HEK293 (cell line): ENCODE measurements around the gene PGGT1B.

ENCODE experiments used
- CTCF ChIA-PET: fragments of 350-600 bp; formaldehyde crosslinking; extraction: SDS; loops from one replicate; lab custom pipeline; 2021; ENCODE audit warnings: antibody characterized with exemption; lab: Yijun Ruan, JAX
- POLR2A ChIA-PET: fragments of 300-600 bp; formaldehyde crosslinking; extraction: SDS; loops from one replicate; lab custom pipeline; 2020; ENCODE audit warnings: antibody characterized with exemption, inconsistent platforms; lab: Yijun Ruan, JAX
- H3K27ac ChIP-seq: fragments of 200-500 bp; sonication (Bioruptor generic); 2 replicates; pipeline ENCODE4 v1.5.1; 2014; ENCODE audit warnings: low read depth, low read length, control low read depth, inconsistent platforms; ENCODE audit errors: extremely low read depth
- H3K36me3 ChIP-seq, 2 experiments: fragments of 200-500 bp in 1 of 2; sonication (Bioruptor generic) in 1 of 2; 1 replicate in 1 of 2; 2 replicates in 1 of 2; pipeline ENCODE4 v1.5.1; 2014 to 2017; ENCODE audit warnings: inconsistent platforms in 2 of 2, low read length in 2 of 2; ENCODE audit not compliant: control insufficient read depth in 2 of 2, insufficient read depth in 1 of 2
- H3K4me1 ChIP-seq: fragments of 200-500 bp; sonication (Bioruptor generic); 2 replicates; pipeline ENCODE4 v1.5.1; 2014; ENCODE audit warnings: mild to moderate bottlenecking, low read length, inconsistent platforms; ENCODE audit not compliant: control insufficient read depth, insufficient read depth
- H3K4me3 ChIP-seq: 2 replicates; pipeline ENCODE4 v1.5.1; 2011; ENCODE audit warnings: low read depth, mild to moderate bottlenecking, control low read depth, low read length, moderate library complexity
- H3K9me3 ChIP-seq: fragments of 200-500 bp; sonication (Bioruptor generic); 2 replicates; pipeline ENCODE4 v1.5.1; 2014; ENCODE audit warnings: low read depth, low read length, inconsistent platforms; ENCODE audit not compliant: control insufficient read depth, insufficient read depth
- ELK4 ChIP-seq: IDR thresholded peaks from 2 replicates; pipeline ENCODE4 v1.6.1; 2011; ENCODE audit warnings: mild to moderate bottlenecking, low read depth, low read length, borderline replicate concordance
- KLF1 ChIP-seq: fragments of 450-650 bp; formaldehyde crosslinking; IDR thresholded peaks from 2 replicates; pipeline ENCODE4 v1.5.1; 2016; ENCODE audit warnings: missing biosample characterization, missing genetic modification characterization
- SCRT2 ChIP-seq: fragments of 450-650 bp; formaldehyde crosslinking; IDR thresholded peaks from 2 replicates; pipeline ENCODE4 v1.5.1; 2016; ENCODE audit warnings: missing biosample characterization, missing genetic modification characterization
- SP2 ChIP-seq: fragments of 450-650 bp; formaldehyde crosslinking; IDR thresholded peaks from 2 replicates; pipeline ENCODE4 v1.5.1; 2016; ENCODE audit warnings: missing biosample characterization, missing genetic modification characterization
- ZBTB17 ChIP-seq: fragments of 450-650 bp; formaldehyde crosslinking; IDR thresholded peaks from 2 replicates; pipeline ENCODE4 v1.5.1; 2016; ENCODE audit warnings: missing biosample characterization, missing genetic modification characterization
- ZBTB49 ChIP-seq: fragments of 450-650 bp; formaldehyde crosslinking; IDR thresholded peaks from 2 replicates; pipeline ENCODE4 v1.5.1; 2016; ENCODE audit warnings: missing biosample characterization, missing genetic modification characterization, low read depth
- ZNF133 ChIP-seq: fragments of 450-650 bp; formaldehyde crosslinking; IDR thresholded peaks from 2 replicates; pipeline ENCODE4 v1.5.1; 2016; ENCODE audit warnings: missing biosample characterization, missing genetic modification characterization
- ZNF175 ChIP-seq: fragments of 450-650 bp; formaldehyde crosslinking; IDR thresholded peaks from 2 replicates; pipeline ENCODE4 v1.5.1; 2016; ENCODE audit warnings: missing biosample characterization, missing genetic modification characterization
- ZNF184 ChIP-seq: fragments of 450-650 bp; IDR thresholded peaks from 2 replicates; pipeline ENCODE4 v1.5.1; 2018; ENCODE audit warnings: missing biosample characterization, mild to moderate bottlenecking, missing genetic modification characterization
- ZNF211 ChIP-seq: fragments of 450-650 bp; formaldehyde crosslinking; IDR thresholded peaks from 2 replicates; pipeline ENCODE4 v1.5.1; 2016; ENCODE audit warnings: low read depth, missing biosample characterization, missing genetic modification characterization
- ZNF223 ChIP-seq: fragments of 450-650 bp; formaldehyde crosslinking; IDR thresholded peaks from 2 replicates; pipeline ENCODE4 v1.5.1; 2016; ENCODE audit warnings: missing biosample characterization, missing genetic modification characterization
- ZNF274 ChIP-seq, 2 experiments: fragments of 200-500 bp in 1 of 2; fragments of 450-650 bp in 1 of 2; sonication (Bioruptor generic) in 1 of 2; formaldehyde crosslinking in 1 of 2; IDR thresholded peaks; 2 replicates each; pipeline versions ENCODE4 v1.5.1 to v1.6.1; 2014 to 2016; ENCODE audit warnings: borderline replicate concordance in 1 of 2, inconsistent platforms in 1 of 2, low read length in 1 of 2, missing biosample characterization in 1 of 2, missing genetic modification characterization in 1 of 2
- ZNF350 ChIP-seq: fragments of 450-650 bp; formaldehyde crosslinking; IDR thresholded peaks from 2 replicates; pipeline ENCODE4 v1.5.0; 2017; ENCODE audit warnings: missing biosample characterization, mild to moderate bottlenecking, missing genetic modification characterization
- ZNF426 ChIP-seq: fragments of 450-650 bp; formaldehyde crosslinking; IDR thresholded peaks from 2 replicates; pipeline ENCODE4 v1.5.1; 2017; ENCODE audit warnings: missing biosample characterization, missing genetic modification characterization, mild to moderate bottlenecking, inconsistent platforms, moderate library complexity
- ZNF521 ChIP-seq: fragments of 450-650 bp; formaldehyde crosslinking; IDR thresholded peaks from 2 replicates; pipeline ENCODE4 v1.5.1; 2017; ENCODE audit warnings: missing biosample characterization, mild to moderate bottlenecking, missing genetic modification characterization
- ZNF610 ChIP-seq: fragments of 450-650 bp; formaldehyde crosslinking; IDR thresholded peaks from 2 replicates; pipeline ENCODE4 v1.5.1; 2016; ENCODE audit warnings: missing biosample characterization, missing genetic modification characterization, borderline replicate concordance
- ZNF626 ChIP-seq: fragments of 450-650 bp; sonication (Bioruptor Pico); formaldehyde crosslinking; IDR thresholded peaks from 2 replicates; pipeline ENCODE4 v1.5.1; 2018; ENCODE audit warnings: missing biosample characterization, missing genetic modification characterization, inconsistent platforms

Gene PGGT1B

GRCh38 chr5:115304496-115304895 is 41.8 kb upstream of the PGGT1B start (continued):
- no peak for TF ChIP-seq ZNF350
- TF ChIP-seq ZNF426: no peak
- no peak for TF ChIP-seq ELK4
- TF ChIP-seq ZBTB49: no peak
- no peak for TF ChIP-seq ZNF626 (tag by site-specific recombination)

- POLR2A ChIA-PET: no interaction called here
- Histone ChIP-seq H3K4me3 (no peak overlapping the region), H3K36me3 (no peaks in the 10 kb centered on the region), H3K9me3 (no peaks in the 10 kb centered on the region), H3K27ac (no peak overlapping the region), H3K4me1 (no peaks in the 10 kb centered on the region)
- CTCF ChIA-PET: interaction anchor here (0.6 kb wide), 2 partner anchors 11 to 276 kb away, joined by 3 to 5 read pairs; no protein-coding TSS in a partner anchor
- TF ChIP-seq ZNF211 (tag by site-specific recombination) (no peak), ZNF175 (tag by site-specific recombination) (no peak), ZNF133 (no peak), ZNF610 (no peak), ZNF521 (no peak), KLF1 (no peak), SP2 (tag by site-specific recombination) (peak; percentile 22; the same call in 1 of the 2 replicates), ZNF223 (tag by site-specific recombination) (no peak), ZNF184 (no peak), ZBTB17 (tag by site-specific recombination) (0 out of 2 replicates have a peak, but pooled peaks have one; percentile 39)
Observed at GRCh38 chr5:115298811-115299210, 36.1 kb upstream of the PGGT1B start.

GRCh38 chr5:115297031-115297430 is 34.4 kb upstream of the PGGT1B start:
- H3K9me3 ChIP-seq: no peaks in the 10 kb centered on the region
- ChIA-PET POLR2A (interaction anchor here (0.7 to 2.0 kb wide), 8 partner anchors 10 to 278 kb away, joined by 3 to 8 read pairs (median 5); partner anchors contain the start of genes FEM1C and TRIM36), CTCF (interaction anchor here (0.6 to 3.6 kb wide), 3 partner anchors 13 to 277 kb away, joined by 3 to 13 read pairs (median 6); no protein-coding TSS in a partner anchor)
- no peak for TF ChIP-seq ZNF274 (IDR thresholded peaks at IDR 0.05; ENCODE audit: low read length)
- TF ChIP-seq ZNF274 (tag by site-specific recombination; IDR thresholded peaks at IDR 0.05; ENCODE audit: borderline replicate concordance): no peak
- 0 out of 2 replicates have a peak, but pooled peaks have one; percentile 26 for TF ChIP-seq SCRT2 (tag by site-specific recombination)
- H3K4me3 ChIP-seq: no peak overlapping the region
- no peak overlapping the region for H3K27ac ChIP-seq
- H3K4me1 ChIP-seq: no peaks in the 10 kb centered on the region
- no peaks in the 10 kb centered on the region for H3K36me3 ChIP-seq
